SK-N-SH (cell line): ENCODE results near the gene CYP46A1. TPM values are rescaled to one million over a fixed set of nuclear protein-coding genes. Genes with fewer than 3 reads are reported as not detected.

ENCODE experiments used
- CTCF ChIA-PET: fragments of 300-600, 350-600 bp; formaldehyde crosslinking; extraction: SDS; loops from one replicate; lab custom pipeline; 2021; lab: Yijun Ruan, JAX
- POLR2A ChIA-PET: fragments of 350-600 bp; sonication (Branson Sonifier 250); formaldehyde crosslinking; extraction: SDS; loops from one replicate; lab custom pipeline; 2020; ENCODE audit warnings: antibody characterized with exemption, inconsistent platforms; lab: Yijun Ruan, JAX
- DNase-seq: peaks from one replicate; pipeline ENCODE4 v3.0.0; 2012
- H2AFZ ChIP-seq: fragments of 200-600 bp; sonication (generic); 2 replicates; pipeline ENCODE4 v1.8.1; 2016; ENCODE audit warnings: antibody characterized with exemption, mild to moderate bottlenecking, low read depth
- H3F3A ChIP-seq: fragments of 200-600 bp; sonication (generic); replicated peaks from 2 replicates; pipeline ENCODE3; 2016; ENCODE audit warnings: antibody characterized with exemption, mild to moderate bottlenecking; ENCODE audit not compliant: insufficient read depth
- H3K27ac ChIP-seq, 2 experiments: fragments of 200-500 bp in 1 of 2; fragments of 200-600 bp in 1 of 2; sonication (Bioruptor generic) in 1 of 2; sonication (generic), shearing (Covaris generic) in 1 of 2; 2 replicates each; pipeline versions ENCODE4 v1.5.1 to v1.6.1; 2014 to 2016; ENCODE audit warnings: low read depth in 2 of 2, inconsistent platforms in 1 of 2, low read length in 1 of 2, mild to moderate bottlenecking in 1 of 2, mixed read lengths in 1 of 2
- H3K27me3 ChIP-seq: fragments of 200-600 bp; sonication (generic), shearing (Covaris generic); 2 replicates; pipeline ENCODE4 v1.6.1; 2016; ENCODE audit warnings: mixed run types; ENCODE audit not compliant: insufficient read depth
- H3K36me3 ChIP-seq, 2 experiments: fragments of 200-500 bp in 1 of 2; fragments of 200-600 bp in 1 of 2; sonication (Bioruptor generic) in 1 of 2; sonication (generic) in 1 of 2; replicated peaks in 1 of 2; 2 replicates each; pipeline versions ENCODE3 to v1.5.1; 2014 to 2016; ENCODE audit warnings: low read length in 1 of 2, mild to moderate bottlenecking in 1 of 2; ENCODE audit not compliant: insufficient read depth in 2 of 2, control insufficient read depth in 1 of 2
- H3K4me1 ChIP-seq, 2 experiments: fragments of 200-500 bp in 1 of 2; fragments of 200-600 bp in 1 of 2; sonication (Bioruptor generic) in 1 of 2; sonication (generic), shearing (Covaris generic) in 1 of 2; 2 replicates each; pipeline versions ENCODE4 v1.5.1 to v1.6.1; 2014 to 2016; ENCODE audit warnings: low read depth in 1 of 2, low read length in 1 of 2, mixed run types in 1 of 2; ENCODE audit not compliant: insufficient read depth in 2 of 2, control insufficient read depth in 1 of 2
- H3K4me2 ChIP-seq: fragments of 200-600 bp; sonication (generic), shearing (Covaris generic); 2 replicates; pipeline ENCODE4 v1.6.1; 2017; ENCODE audit warnings: mixed run types
- H3K4me3 ChIP-seq, 2 experiments: fragments of 200-500 bp in 1 of 2; fragments of 200-600 bp in 1 of 2; sonication (Bioruptor generic) in 1 of 2; sonication (generic), shearing (Covaris generic) in 1 of 2; 2 replicates each; pipeline versions ENCODE4 v1.5.1 to v1.8.1; 2014 to 2016; ENCODE audit warnings: low read depth in 2 of 2, inconsistent platforms in 1 of 2, low read length in 1 of 2, mild to moderate bottlenecking in 1 of 2, mixed read lengths in 1 of 2, moderate library complexity in 1 of 2
- H3K79me2 ChIP-seq: fragments of 200-600 bp; sonication (generic); 2 replicates; pipeline ENCODE4 v1.8.1; 2017; ENCODE audit warnings: mild to moderate bottlenecking; ENCODE audit not compliant: insufficient read depth
- H3K9ac ChIP-seq: fragments of 200-600 bp; sonication (generic); 2 replicates; pipeline ENCODE4 v1.6.1; 2017; ENCODE audit warnings: mixed run types
- H3K9me2 ChIP-seq: fragments of 200-600 bp; sonication (generic); 2 replicates; pipeline ENCODE4 v1.6.1; 2017; ENCODE audit warnings: mixed run types
- H3K9me3 ChIP-seq: fragments of 200-600 bp; sonication (generic); 2 replicates; pipeline ENCODE4 v1.6.1; 2017; ENCODE audit warnings: mixed run types, mild to moderate bottlenecking, moderate library complexity
- H4K20me1 ChIP-seq: fragments of 200-600 bp; sonication (generic); 2 replicates; pipeline ENCODE4 v1.6.1; 2017; ENCODE audit warnings: mild to moderate bottlenecking, mixed run types; ENCODE audit not compliant: insufficient read depth
- ELF1 ChIP-seq: IDR thresholded peaks from 2 replicates; pipeline ENCODE4 v1.4.0; 2012
- EP300 ChIP-seq, 2 experiments: IDR thresholded peaks; 2 replicates each; pipeline versions ENCODE4 v1.4.0 to v1.6.1; 2012; ENCODE audit warnings: borderline replicate concordance in 1 of 2, low read depth in 1 of 2, low read length in 1 of 2
- EZH2phosphoT487 ChIP-seq: fragments of 200-600 bp; sonication (generic); IDR thresholded peaks from 2 replicates; pipeline ENCODE4 v1.6.1; 2017; ENCODE audit warnings: low read depth, mixed run types, mild to moderate bottlenecking, antibody characterized with exemption, moderate library complexity, borderline replicate concordance
- FOSL2 ChIP-seq: IDR thresholded peaks from 2 replicates; pipeline ENCODE4 v1.4.0; 2012; ENCODE audit warnings: low read depth, mild to moderate bottlenecking, moderate library complexity, borderline replicate concordance
- FOXJ3 ChIP-seq: sonication (generic); formaldehyde crosslinking; IDR thresholded peaks from 2 replicates; pipeline ENCODE4 v1.5.1; 2020; ENCODE audit warnings: mild to moderate bottlenecking, missing genetic modification reagents
- GATA2 ChIP-seq: sonication (generic); formaldehyde crosslinking; IDR thresholded peaks from 2 replicates; pipeline ENCODE4 v1.5.0; 2020; ENCODE audit warnings: mild to moderate bottlenecking, missing genetic modification reagents
- JUND ChIP-seq: IDR thresholded peaks from 2 replicates; pipeline ENCODE4 v1.4.0; 2012
- MEF2A ChIP-seq: IDR thresholded peaks from 2 replicates; pipeline ENCODE4 v1.4.0; 2012; ENCODE audit warnings: low read depth, borderline replicate concordance
- NFIC ChIP-seq: IDR thresholded peaks from 2 replicates; pipeline ENCODE4 v1.4.0; 2012; ENCODE audit warnings: borderline replicate concordance
- NRF1 ChIP-seq: IDR thresholded peaks from 2 replicates; pipeline ENCODE4 v1.6.1; 2012; ENCODE audit warnings: low read depth, mild to moderate bottlenecking, low read length
- POLR2AphosphoS5 ChIP-seq: IDR thresholded peaks from 2 replicates; pipeline ENCODE4 v1.6.1; 2012; ENCODE audit warnings: low read depth, low read length
- RCOR1 ChIP-seq: fragments of 150-350 bp; IDR thresholded peaks from 2 replicates; pipeline ENCODE4 v1.6.1; 2017; ENCODE audit warnings: antibody characterized with exemption, low read length
- RXRA ChIP-seq: IDR thresholded peaks from 2 replicates; pipeline ENCODE4 v1.4.0; 2012; ENCODE audit warnings: low read depth, mild to moderate bottlenecking, borderline replicate concordance
- TAF1 ChIP-seq: IDR thresholded peaks from 2 replicates; pipeline ENCODE4 v1.6.1; 2012; ENCODE audit warnings: low read depth, mild to moderate bottlenecking, low read length, moderate library complexity, borderline replicate concordance
- TCF12 ChIP-seq: IDR thresholded peaks from 2 replicates; pipeline ENCODE4 v1.4.0; 2012
- TEAD4 ChIP-seq: IDR thresholded peaks from 2 replicates; pipeline ENCODE4 v1.4.0; 2012; ENCODE audit warnings: mild to moderate bottlenecking, borderline replicate concordance; ENCODE audit not compliant: insufficient read depth
- YY1 ChIP-seq: IDR thresholded peaks from 2 replicates; pipeline ENCODE4 v1.4.0; 2012; ENCODE audit warnings: low read depth, mild to moderate bottlenecking
- WGBS: methylation state at CpG from one replicate; pipeline ENCODE4 v1.1.6; 2017; ENCODE audit warnings: low lambda C conversion rate; 5-methylcytosine and 5-hydroxymethylcytosine counted together
- polyA plus RNA-seq, 3 experiments: library from polyadenylated mRNA; depleted of rRNA; stranded (reverse); fragments of >200 nt; gene quantifications; 2 replicates each; pipeline ENCODE4 v1.2.3, GENCODE V29; 2012
- TF ChIP-seq, protein P1 (sequence below): fragments of 150-350 bp; IDR thresholded peaks from 2 replicates; pipeline ENCODE4 v1.6.1; 2017; ENCODE audit warnings: antibody characterized with exemption, low read length, low read depth, borderline replicate concordance
- TF ChIP-seq, protein P2 (sequence below): IDR thresholded peaks from 2 replicates; pipeline ENCODE4 v1.4.0; 2012; ENCODE audit warnings: low read depth, borderline replicate concordance
- TF ChIP-seq, protein P3 (sequence below): IDR thresholded peaks from 2 replicates; pipeline ENCODE4 v1.6.1; 2012; ENCODE audit warnings: mild to moderate bottlenecking, low read depth, low read length, moderate library complexity

Gene CYP46A1
- polyA plus RNA-seq, 1 of the 3 experiments (the other 2 are of a cell fraction): 0.30 TPM

DNA sequence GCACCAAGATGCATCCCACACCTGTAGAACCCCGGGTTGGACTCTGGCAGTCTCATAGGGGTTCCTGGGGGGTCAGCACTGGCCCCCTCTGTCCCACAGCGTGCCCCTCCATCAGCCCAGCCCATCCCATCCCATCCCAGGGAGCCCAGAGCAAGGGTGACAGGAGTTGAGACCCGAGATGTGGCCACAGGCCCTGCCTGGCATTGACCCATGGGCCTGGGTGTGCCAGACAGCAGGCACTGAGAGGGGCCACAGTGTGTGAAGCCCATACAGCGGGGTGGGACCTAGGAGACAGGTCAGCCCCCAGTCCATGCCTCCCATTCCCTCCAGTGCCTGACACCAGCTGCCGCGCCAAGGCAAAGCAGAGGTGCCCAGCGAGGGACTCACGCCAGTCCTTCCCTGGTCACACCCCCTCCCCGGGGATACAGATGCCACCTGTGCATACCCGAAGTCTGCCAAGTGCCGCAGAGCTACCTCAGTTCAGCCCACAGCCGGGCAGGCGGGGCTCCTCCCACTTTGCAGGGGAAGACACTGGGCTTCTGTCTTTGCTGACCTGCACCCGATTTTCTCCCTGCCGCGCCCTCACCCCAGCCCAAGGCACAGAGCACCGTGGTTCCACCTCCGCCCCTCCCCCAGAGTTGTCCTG is 50.4 kb downstream of the CYP46A1 start:
- Histone ChIP-seq H3K79me2 (no peaks in the 10 kb centered on the region), H4K20me1 (no peaks in the 10 kb centered on the region), H3K9me2 (no peaks in the 10 kb centered on the region), H3F3A (no peaks in the 10 kb centered on the region), H3K27ac (no peak overlapping the region), H3K4me3 (no peak overlapping the region), H2AFZ (no peak overlapping the region), H3K27me3 (no peaks in the 10 kb centered on the region), H3K36me3 (no peaks in the 10 kb centered on the region), H3K9me3 (no peaks in the 10 kb centered on the region), H3K4me2 (no peak overlapping the region), H3K4me1 (peaks cover 0 to 10% of the 10 kb centered on the region in 2 experiments; a peak in 1 of 4 replicates), H3K9ac (no peak overlapping the region)
- TF ChIP-seq FOSL2: no peak
- no peak for TF ChIP-seq MEF2A
- TF ChIP-seq, protein P1, sequence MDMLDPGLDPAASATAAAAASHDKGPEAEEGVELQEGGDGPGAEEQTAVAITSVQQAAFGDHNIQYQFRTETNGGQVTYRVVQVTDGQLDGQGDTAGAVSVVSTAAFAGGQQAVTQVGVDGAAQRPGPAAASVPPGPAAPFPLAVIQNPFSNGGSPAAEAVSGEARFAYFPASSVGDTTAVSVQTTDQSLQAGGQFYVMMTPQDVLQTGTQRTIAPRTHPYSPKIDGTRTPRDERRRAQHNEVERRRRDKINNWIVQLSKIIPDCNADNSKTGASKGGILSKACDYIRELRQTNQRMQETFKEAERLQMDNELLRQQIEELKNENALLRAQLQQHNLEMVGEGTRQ: no peak
- no peak for TF ChIP-seq TCF12
- no peak for TF ChIP-seq RXRA
- TF ChIP-seq JUND: no peak
- TF ChIP-seq TAF1: no peak
- ChIA-PET CTCF (interaction anchor here (0.6 to 11.2 kb wide), 6 partner anchors 16 to 212 kb away, joined by 3 to 136 read pairs (median 4); partner anchors contain the start of gene EML1), POLR2A (no interaction called here)
- DNase-seq: no peak
- WGBS: 87% methylated on average over 7 of the region's 18 CpGs

DNA sequence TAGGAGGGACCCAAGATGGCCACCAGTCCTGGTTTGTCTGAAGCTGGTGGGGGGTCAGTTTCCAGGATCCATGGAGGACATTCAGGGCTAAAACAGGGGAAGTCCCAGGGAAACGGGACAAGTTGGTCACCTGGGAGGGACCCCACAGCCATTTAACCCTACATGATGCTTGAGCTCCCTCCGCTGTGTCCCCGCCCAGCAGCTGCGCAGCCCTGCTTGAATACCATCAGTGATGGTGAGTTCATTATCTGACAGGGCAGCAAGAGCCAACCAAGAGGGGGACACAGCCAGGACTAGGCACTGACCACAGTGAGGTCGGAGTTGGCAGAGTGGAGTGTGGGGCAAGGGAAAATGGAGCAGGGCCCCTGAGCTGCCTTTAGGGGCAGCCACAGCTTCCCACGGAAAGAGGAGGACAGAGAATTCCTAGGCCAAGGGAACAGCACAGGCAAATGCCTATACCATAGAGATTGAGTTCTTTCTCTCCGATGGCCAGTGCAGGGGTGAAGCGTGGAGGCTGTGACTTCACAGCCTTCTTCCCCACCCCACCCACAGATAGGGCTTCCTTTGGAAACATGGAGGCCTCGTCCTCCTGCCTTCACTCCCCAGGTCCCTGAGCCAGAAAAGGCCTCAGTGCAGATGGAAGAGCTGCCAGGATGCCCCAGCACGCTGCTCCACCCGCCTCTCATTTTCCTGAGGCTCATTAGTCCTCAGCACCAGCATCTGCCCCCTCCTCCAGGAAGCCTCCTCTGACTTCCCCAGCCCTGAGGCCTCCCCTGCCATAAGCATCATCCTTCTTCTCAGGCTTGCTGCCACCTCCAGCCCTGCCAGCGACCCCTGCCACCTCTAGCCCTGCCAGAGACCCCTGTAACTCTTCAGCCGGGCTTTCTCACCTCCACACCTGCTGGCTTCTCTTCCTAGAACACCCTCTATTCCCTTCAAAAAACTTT is 51.4 kb downstream of the CYP46A1 start:
- no peaks in the 10 kb centered on the region for H4K20me1 ChIP-seq
- H3K36me3 ChIP-seq: no peaks in the 10 kb centered on the region
- no peak overlapping the region for H3K4me3 ChIP-seq
- H3K4me1 ChIP-seq: peaks cover 0 to 8% of the 10 kb centered on the region in 2 experiments; a peak in 1 of 4 replicates
- no peak for DNase-seq
- H3K9me2 ChIP-seq: no peaks in the 10 kb centered on the region
- ChIA-PET POLR2A (no interaction called here), CTCF (interaction anchor here (0.6 to 11.2 kb wide), 5 partner anchors 15 to 1975 kb away, joined by 3 to 136 read pairs (median 3); no protein-coding TSS in a partner anchor)
- H2AFZ ChIP-seq: no peak overlapping the region
- H3K4me2 ChIP-seq: no peak overlapping the region
- H3K27ac ChIP-seq: no peak overlapping the region
- 86% methylated on average over 10 of the region's 13 CpGs for WGBS
- H3K9me3 ChIP-seq: no peaks in the 10 kb centered on the region
- H3K27me3 ChIP-seq: no peaks in the 10 kb centered on the region
- no peaks in the 10 kb centered on the region for H3F3A ChIP-seq
- no peaks in the 10 kb centered on the region for H3K79me2 ChIP-seq
- no peak overlapping the region for H3K9ac ChIP-seq
- TF ChIP-seq NRF1: no peak
- TF ChIP-seq POLR2AphosphoS5: no peak
- no peak for TF ChIP-seq GATA2
- TF ChIP-seq, protein P2, sequence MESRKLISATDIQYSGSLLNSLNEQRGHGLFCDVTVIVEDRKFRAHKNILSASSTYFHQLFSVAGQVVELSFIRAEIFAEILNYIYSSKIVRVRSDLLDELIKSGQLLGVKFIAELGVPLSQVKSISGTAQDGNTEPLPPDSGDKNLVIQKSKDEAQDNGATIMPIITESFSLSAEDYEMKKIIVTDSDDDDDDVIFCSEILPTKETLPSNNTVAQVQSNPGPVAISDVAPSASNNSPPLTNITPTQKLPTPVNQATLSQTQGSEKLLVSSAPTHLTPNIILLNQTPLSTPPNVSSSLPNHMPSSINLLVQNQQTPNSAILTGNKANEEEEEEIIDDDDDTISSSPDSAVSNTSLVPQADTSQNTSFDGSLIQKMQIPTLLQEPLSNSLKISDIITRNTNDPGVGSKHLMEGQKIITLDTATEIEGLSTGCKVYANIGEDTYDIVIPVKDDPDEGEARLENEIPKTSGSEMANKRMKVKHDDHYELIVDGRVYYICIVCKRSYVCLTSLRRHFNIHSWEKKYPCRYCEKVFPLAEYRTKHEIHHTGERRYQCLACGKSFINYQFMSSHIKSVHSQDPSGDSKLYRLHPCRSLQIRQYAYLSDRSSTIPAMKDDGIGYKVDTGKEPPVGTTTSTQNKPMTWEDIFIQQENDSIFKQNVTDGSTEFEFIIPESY: no peak
- TF ChIP-seq RCOR1: no peak
- TF ChIP-seq YY1: no peak
- TF ChIP-seq EP300 (IDR thresholded peaks at IDR 0.05; ENCODE audit: borderline replicate concordance in 1 of 2, low read depth in 1 of 2, low read length in 1 of 2): no peak
- no peak for TF ChIP-seq TAF1
- no peak for TF ChIP-seq EZH2phosphoT487
- no peak for TF ChIP-seq NFIC
- TF ChIP-seq, protein P3, sequence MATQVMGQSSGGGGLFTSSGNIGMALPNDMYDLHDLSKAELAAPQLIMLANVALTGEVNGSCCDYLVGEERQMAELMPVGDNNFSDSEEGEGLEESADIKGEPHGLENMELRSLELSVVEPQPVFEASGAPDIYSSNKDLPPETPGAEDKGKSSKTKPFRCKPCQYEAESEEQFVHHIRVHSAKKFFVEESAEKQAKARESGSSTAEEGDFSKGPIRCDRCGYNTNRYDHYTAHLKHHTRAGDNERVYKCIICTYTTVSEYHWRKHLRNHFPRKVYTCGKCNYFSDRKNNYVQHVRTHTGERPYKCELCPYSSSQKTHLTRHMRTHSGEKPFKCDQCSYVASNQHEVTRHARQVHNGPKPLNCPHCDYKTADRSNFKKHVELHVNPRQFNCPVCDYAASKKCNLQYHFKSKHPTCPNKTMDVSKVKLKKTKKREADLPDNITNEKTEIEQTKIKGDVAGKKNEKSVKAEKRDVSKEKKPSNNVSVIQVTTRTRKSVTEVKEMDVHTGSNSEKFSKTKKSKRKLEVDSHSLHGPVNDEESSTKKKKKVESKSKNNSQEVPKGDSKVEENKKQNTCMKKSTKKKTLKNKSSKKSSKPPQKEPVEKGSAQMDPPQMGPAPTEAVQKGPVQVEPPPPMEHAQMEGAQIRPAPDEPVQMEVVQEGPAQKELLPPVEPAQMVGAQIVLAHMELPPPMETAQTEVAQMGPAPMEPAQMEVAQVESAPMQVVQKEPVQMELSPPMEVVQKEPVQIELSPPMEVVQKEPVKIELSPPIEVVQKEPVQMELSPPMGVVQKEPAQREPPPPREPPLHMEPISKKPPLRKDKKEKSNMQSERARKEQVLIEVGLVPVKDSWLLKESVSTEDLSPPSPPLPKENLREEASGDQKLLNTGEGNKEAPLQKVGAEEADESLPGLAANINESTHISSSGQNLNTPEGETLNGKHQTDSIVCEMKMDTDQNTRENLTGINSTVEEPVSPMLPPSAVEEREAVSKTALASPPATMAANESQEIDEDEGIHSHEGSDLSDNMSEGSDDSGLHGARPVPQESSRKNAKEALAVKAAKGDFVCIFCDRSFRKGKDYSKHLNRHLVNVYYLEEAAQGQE: no peak
- no peak for TF ChIP-seq ELF1
- TF ChIP-seq FOXJ3 (CRISPR knock-in tag): no peak
- TF ChIP-seq TEAD4: no peak
